ENCODE measurements around the gene ZNF516. TPM values are rescaled to one million over a fixed set of nuclear protein-coding genes. Genes with fewer than 3 reads are reported as not detected.

ZNF516 gene
- total RNA-seq, 6 donors from 2014 or later: 21.9 to 44.3 (median 36.5) TPM

GRCh38 chr18:76493213-76494161 is 1.6 kb downstream of the ZNF516 start:
- DNase-seq (peak in 1 of 2 donors; percentile 34), ATAC-seq (ENCODE audit: low FRiP score in 2 of 2) (peak in 1 of 2 donors; percentile 29)
- Histone ChIP-seq H3K4me3 (peak overlapping the region; percentile 69 to 88 (median 82)), H3K36me3 (no peaks in the 10 kb centered on the region), H3K27me3 (no peaks in the 10 kb centered on the region), H3K27ac (peak overlapping the region; percentile 78 to 93 (median 85)), H3K9me3 (no peaks in the 10 kb centered on the region), H3K4me1 (peaks cover 17 to 61% (median 27%) of the 10 kb centered on the region in 4 donors)
- 0% methylated on average over 29 to 31 of the region's 31 CpGs for WGBS, 2 donors
- TF ChIP-seq EP300 (IDR thresholded peaks at IDR 0.05) (no peak), POLR2A (IDR thresholded peaks at IDR 0.05) (no peak), CTCF (IDR thresholded peaks at IDR 0.05) (no peak), POLR2AphosphoS5 (IDR thresholded peaks at IDR 0.05) (no peak)

- WGBS, 2 donors: 0% methylated on average over 28 to 31 of the region's 31 CpGs
- H3K27me3 ChIP-seq: no peaks in the 10 kb centered on the region
- H3K36me3 ChIP-seq: no peaks in the 10 kb centered on the region
- ATAC-seq (ENCODE audit: low FRiP score in 2 of 2) (peak; percentile 93 to 97), DNase-seq (peak; percentile 99 to 100)
- H3K4me3 ChIP-seq: peak overlapping the region; percentile 69 to 88 (median 82)
- peaks cover 17 to 68% (median 29%) of the 10 kb centered on the region in 4 donors for H3K4me1 ChIP-seq
- peak in 2 of 4 donors; percentile 16 to 25 for TF ChIP-seq POLR2A (IDR thresholded peaks at IDR 0.05)
- no peak for TF ChIP-seq CTCF (IDR thresholded peaks at IDR 0.05)
- TF ChIP-seq EP300 (IDR thresholded peaks at IDR 0.05): no peak
- peak in 1 of 2 donors; percentile 71 for TF ChIP-seq POLR2AphosphoS5 (IDR thresholded peaks at IDR 0.05)
- H3K27ac ChIP-seq: peak overlapping the region; percentile 78 to 93 (median 85)
- no peaks in the 10 kb centered on the region for H3K9me3 ChIP-seq
These were observed 2.3 kb downstream of the ZNF516 start for GRCh38 chr18:76492669-76493212.

- ATAC-seq (ENCODE audit: low FRiP score in 2 of 2): peak; percentile 42 to 51
- Histone ChIP-seq H3K9me3 (no peaks in the 10 kb centered on the region), H3K4me1 (peaks cover 17 to 74% (median 29%) of the 10 kb centered on the region in 4 donors), H3K27me3 (no peaks in the 10 kb centered on the region), H3K27ac (peak overlapping the region; percentile 78 to 93 (median 85)), H3K4me3 (peak overlapping the region; percentile 69 to 88 (median 82)), H3K36me3 (no peaks in the 10 kb centered on the region)
- DNase-seq: peak; percentile 46 to 88
- TF ChIP-seq CTCF (IDR thresholded peaks at IDR 0.05) (no peak), POLR2A (IDR thresholded peaks at IDR 0.05) (no peak), POLR2AphosphoS5 (IDR thresholded peaks at IDR 0.05) (no peak), EP300 (IDR thresholded peaks at IDR 0.05) (no peak)
- 0 to 4% methylated on average over 22 to 28 of the region's 70 CpGs for WGBS, 2 donors
These were observed 3.0 kb downstream of the ZNF516 start for GRCh38 chr18:76491776-76492668.

- H3K4me3 ChIP-seq: peak overlapping the region; percentile 69 to 88 (median 82)
- H3K36me3 ChIP-seq: no peaks in the 10 kb centered on the region
- DNase-seq: peak; percentile 86 to 95
- H3K9me3 ChIP-seq: no peaks in the 10 kb centered on the region
- TF ChIP-seq CTCF (IDR thresholded peaks at IDR 0.05): no peak
- TF ChIP-seq POLR2AphosphoS5 (IDR thresholded peaks at IDR 0.05): no peak
- TF ChIP-seq POLR2A (IDR thresholded peaks at IDR 0.05): no peak
- no peak for TF ChIP-seq EP300 (IDR thresholded peaks at IDR 0.05)
- peaks cover 17 to 70% (median 31%) of the 10 kb centered on the region in 4 donors for H3K4me1 ChIP-seq
- no CpG with 5 or more reads among the region's 31 CpGs for WGBS, 2 donors
- no peaks in the 10 kb centered on the region for H3K27me3 ChIP-seq
- ATAC-seq (ENCODE audit: low FRiP score in 2 of 2): peak in 1 of 2 donors; percentile 55
- peak overlapping the region; percentile 78 to 93 (median 85) for H3K27ac ChIP-seq
These were observed 3.6 kb downstream of the ZNF516 start for GRCh38 chr18:76491473-76491775.
